ENCODE measurements around the gene NCBP1.

DNA sequence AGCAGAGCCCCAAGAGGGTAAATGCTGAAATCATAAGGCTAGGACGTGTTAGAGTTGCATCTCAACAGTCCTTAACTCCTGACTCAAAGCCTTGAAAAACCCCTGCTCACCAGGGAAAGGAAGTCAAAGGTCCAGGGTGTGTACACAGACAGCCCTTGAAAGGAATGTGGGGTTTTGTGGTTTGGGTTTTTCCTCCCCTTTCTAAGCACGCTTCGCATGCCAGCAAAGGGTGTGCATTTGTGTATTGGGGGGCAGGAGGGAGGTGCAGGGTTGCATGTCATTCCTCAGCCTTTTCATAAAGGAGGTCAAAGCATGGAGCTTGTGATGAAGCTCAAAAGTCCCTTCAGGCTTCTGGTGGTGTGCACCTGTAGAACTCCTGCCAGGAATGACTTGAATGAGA, 80.8 kb downstream of the NCBP1 start:
- TF ChIP-seq CTCF (conservative IDR thresholded peaks at IDR 0.05 in 1 of 2, IDR thresholded peaks at IDR 0.05 in 1 of 2; ENCODE audit: low read depth in 1 of 2, low read length in 2 of 2) (no peak), EZH2 (IDR thresholded peaks at IDR 0.05; ENCODE audit: low read length, missing control alignments) (no peak)
